ENCODE measurements around the gene TSPAN5.

DNA sequence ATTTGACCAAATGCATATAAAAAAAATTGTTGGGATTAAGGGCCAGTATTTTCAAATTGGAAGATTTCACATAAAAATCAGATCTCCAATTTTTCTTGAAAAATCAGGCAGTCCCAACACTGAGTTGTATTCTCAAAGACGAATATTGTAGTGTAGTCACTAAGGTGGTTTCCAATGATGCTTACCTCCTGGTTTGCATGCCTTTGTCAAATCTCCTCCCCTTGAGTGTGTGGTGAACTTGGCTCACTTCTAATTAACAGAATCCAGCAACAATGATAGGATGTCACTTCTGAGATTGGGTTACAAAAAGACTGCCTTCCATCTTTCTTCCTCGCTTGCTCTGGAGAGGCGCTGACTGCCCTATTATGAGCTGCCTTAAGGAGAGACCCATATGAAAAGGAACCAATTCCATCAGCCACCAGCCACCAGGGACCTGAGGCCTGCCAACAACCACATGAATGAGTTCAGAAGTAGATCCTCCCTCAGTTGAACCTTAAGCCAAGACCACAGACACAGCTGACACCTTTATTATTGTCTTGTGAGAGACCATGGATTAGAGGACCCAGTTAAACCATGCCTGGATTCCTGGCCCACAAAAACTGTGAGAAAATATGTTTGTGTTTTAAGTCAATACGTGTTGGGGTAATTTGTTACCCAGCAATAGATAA is 31.2 kb upstream of the TSPAN5 start:
- no peak for TF ChIP-seq POLR2A (IDR thresholded peaks at IDR 0.05)
- TF ChIP-seq CTCF (IDR thresholded peaks at IDR 0.05), result no peak
